Thoracic aorta (tissue), 2 donors: ENCODE measurements around the gene IRF2BPL. TPM values are rescaled to one million over a fixed set of nuclear protein-coding genes. Genes with fewer than 3 reads are reported as not detected.
A peak's percentile ranks its signal among the peaks of the same experiment; 100 is the strongest.

Source experiments
- ATAC-seq: fragments of 150-250 bp; one replicate; pipeline ENCODE4 v1.8.0; 2017; ENCODE audit warnings: low read depth; ENCODE audit not compliant: insufficient number of reproducible peaks, low FRiP score
- DNase-seq: peaks from one replicate; pipeline ENCODE4 v3.0.0-alpha.2; 2020; ENCODE audit warnings: low spot score
- H3K27ac ChIP-seq, 2 donors: fragments of 200-600 bp; sonication (generic); 1 replicate in 1 of 2; 2 replicates in 1 of 2; pipeline ENCODE4 v1.5.1; 2016; ENCODE audit warnings: mild to moderate bottlenecking in 2 of 2, moderate library complexity in 2 of 2
- H3K27me3 ChIP-seq: fragments of 200-600 bp; sonication (generic); replicated peaks from 2 replicates; pipeline ENCODE4 v1.6.0; 2016; ENCODE audit warnings: mild to moderate bottlenecking; ENCODE audit not compliant: insufficient read depth
- H3K36me3 ChIP-seq: fragments of 200-600 bp; sonication (generic); one replicate; pipeline ENCODE4 v1.5.1; 2016
- H3K4me1 ChIP-seq, 2 donors: fragments of 200-600 bp; sonication (generic); 1 replicate in 1 of 2; 2 replicates in 1 of 2; pipeline versions ENCODE4 v1.5.1 to v1.6.0; 2016; ENCODE audit warnings: low read depth in 2 of 2, mild to moderate bottlenecking in 1 of 2; ENCODE audit not compliant: control insufficient read depth in 1 of 2
- H3K4me3 ChIP-seq: fragments of 200-600 bp; sonication (generic); 2 replicates; pipeline ENCODE4 v1.5.1; 2016; ENCODE audit warnings: mild to moderate bottlenecking
- H3K9me3 ChIP-seq: fragments of 200-600 bp; sonication (generic); 2 replicates; pipeline ENCODE4 v1.5.1; 2016
- total RNA-seq, 2 donors: library from RNA; depleted of rRNA; stranded (reverse); fragments of >200 nt; gene quantifications; one replicate each; pipeline versions ENCODE4 v1.1.0 to v1.2.3, GENCODE V29; 2016
- TF ChIP-seq, protein P1 (sequence below): fragments of 200-600 bp; sonication (generic); IDR thresholded peaks from one replicate; pipeline ENCODE4 v1.5.1; 2019; ENCODE audit warnings: antibody characterized with exemption

The IRF2BPL gene
- total RNA-seq, 2 donors from 2014 or later: 49.6 to 69.7 TPM

GRCh38 chr14:77037938-77038568, 9.5 kb upstream of the IRF2BPL start:
- H3K4me3 ChIP-seq: peak overlapping the region; percentile 68
- H3K27me3 ChIP-seq: no peaks in the 10 kb centered on the region
- no peak for DNase-seq
- TF ChIP-seq, protein P1, sequence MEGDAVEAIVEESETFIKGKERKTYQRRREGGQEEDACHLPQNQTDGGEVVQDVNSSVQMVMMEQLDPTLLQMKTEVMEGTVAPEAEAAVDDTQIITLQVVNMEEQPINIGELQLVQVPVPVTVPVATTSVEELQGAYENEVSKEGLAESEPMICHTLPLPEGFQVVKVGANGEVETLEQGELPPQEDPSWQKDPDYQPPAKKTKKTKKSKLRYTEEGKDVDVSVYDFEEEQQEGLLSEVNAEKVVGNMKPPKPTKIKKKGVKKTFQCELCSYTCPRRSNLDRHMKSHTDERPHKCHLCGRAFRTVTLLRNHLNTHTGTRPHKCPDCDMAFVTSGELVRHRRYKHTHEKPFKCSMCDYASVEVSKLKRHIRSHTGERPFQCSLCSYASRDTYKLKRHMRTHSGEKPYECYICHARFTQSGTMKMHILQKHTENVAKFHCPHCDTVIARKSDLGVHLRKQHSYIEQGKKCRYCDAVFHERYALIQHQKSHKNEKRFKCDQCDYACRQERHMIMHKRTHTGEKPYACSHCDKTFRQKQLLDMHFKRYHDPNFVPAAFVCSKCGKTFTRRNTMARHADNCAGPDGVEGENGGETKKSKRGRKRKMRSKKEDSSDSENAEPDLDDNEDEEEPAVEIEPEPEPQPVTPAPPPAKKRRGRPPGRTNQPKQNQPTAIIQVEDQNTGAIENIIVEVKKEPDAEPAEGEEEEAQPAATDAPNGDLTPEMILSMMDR: no peak
- H3K27ac ChIP-seq: peak overlapping the region; percentile 88 to 94
- ATAC-seq: no peak
- H3K36me3 ChIP-seq: no peaks in the 10 kb centered on the region
- no peaks in the 10 kb centered on the region for H3K9me3 ChIP-seq
- H3K4me1 ChIP-seq: peaks cover 59 to 77% of the 10 kb centered on the region in 2 donors

DNA sequence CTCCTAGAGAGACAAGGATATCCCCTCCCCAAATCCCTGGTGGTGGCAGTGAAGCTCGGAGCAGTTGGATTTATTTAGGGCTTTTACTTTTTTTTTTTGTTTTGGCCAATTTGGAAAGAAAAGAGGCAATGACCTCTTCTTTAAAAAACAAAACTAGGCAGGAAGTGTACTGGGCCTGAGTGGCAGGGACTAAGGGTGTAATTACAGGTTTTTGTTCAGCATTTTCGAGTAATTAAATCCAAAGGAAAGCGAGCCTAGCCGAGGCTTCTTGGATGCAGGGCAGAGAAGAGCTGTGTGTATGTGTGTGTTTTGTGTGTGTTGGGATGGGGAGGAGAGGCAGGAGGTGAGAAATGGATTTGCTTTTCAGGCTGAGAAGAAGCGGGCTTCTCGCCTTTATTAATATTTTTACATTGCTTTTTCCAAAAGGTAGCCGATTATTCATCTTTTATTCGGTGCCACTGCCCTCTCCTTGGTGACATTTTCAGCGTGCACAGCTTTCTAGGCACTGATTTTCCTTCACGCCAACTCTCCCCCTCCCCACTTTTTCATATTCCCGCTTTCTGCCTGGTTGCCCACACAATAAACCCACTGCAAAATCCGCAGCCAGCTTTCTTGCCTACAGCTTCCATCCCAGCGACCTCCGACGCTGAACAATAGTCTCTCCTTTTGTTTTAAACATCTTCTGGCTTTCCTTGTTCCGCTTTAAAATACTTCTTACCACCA, 8.9 kb upstream of the IRF2BPL start:
- Histone ChIP-seq H3K4me3 (no peak overlapping the region), H3K36me3 (no peaks in the 10 kb centered on the region), H3K4me1 (peaks cover 57 to 76% of the 10 kb centered on the region in 2 donors), H3K27ac (peak overlapping the region; percentile 38 to 94), H3K9me3 (no peaks in the 10 kb centered on the region), H3K27me3 (no peaks in the 10 kb centered on the region)
- DNase-seq: no peak
- ATAC-seq: no peak
- TF ChIP-seq, protein P1: no peak

- H3K4me1 ChIP-seq: peaks cover 55 to 78% of the 10 kb centered on the region in 2 donors
These were observed 8.1 kb upstream of the IRF2BPL start for GRCh38 chr14:77036484-77037214.

DNA sequence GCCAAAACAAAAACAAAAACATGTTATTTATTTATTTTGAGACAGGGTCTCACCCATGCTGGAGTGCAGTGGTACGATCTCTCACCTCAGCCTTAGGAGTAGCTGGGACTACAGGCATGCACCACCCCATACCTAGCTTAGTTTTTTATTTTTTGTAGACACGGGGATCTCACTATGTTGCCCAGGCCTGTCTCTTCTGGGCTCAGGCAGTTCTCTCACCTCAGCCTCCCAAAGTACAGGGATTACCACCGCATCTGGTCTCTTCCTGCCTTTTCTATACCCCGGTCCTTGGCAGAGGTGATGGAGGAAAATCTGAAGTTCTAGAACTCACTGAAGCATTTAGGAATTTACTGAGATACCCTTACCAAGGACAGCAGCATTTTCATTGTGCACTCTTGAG, 6.8 kb upstream of the IRF2BPL start:
- no peak overlapping the region for H3K27ac ChIP-seq
- TF ChIP-seq, protein P1: no peak
- DNase-seq (no peak), ATAC-seq (no peak)
- no peaks in the 10 kb centered on the region for H3K27me3 ChIP-seq
- H3K4me3 ChIP-seq: no peak overlapping the region
- H3K4me1 ChIP-seq: peaks cover 61 to 78% of the 10 kb centered on the region in 2 donors
- H3K9me3 ChIP-seq: no peaks in the 10 kb centered on the region
- H3K36me3 ChIP-seq: no peaks in the 10 kb centered on the region

More at GRCh38 chr14:77036484-77037214, 8.1 kb upstream of the IRF2BPL start:
- H3K36me3 ChIP-seq: no peaks in the 10 kb centered on the region
- H3K4me3 ChIP-seq: no peak overlapping the region
- peak overlapping the region; percentile 30 to 38 for H3K27ac ChIP-seq
- H3K9me3 ChIP-seq: no peaks in the 10 kb centered on the region
- H3K27me3 ChIP-seq: no peaks in the 10 kb centered on the region
- ATAC-seq (no peak), DNase-seq (no peak)
- TF ChIP-seq, protein P1: no peak
